Stomach smooth muscle (tissue), 2 donors: ENCODE results near the gene SYNE2.

Source experiments
- H3K27ac ChIP-seq: one replicate; pipeline ENCODE4 v1.7.0; 2013; ENCODE audit warnings: mild to moderate bottlenecking, low read length, inconsistent platforms
- H3K27me3 ChIP-seq, 2 donors: one replicate each; pipeline ENCODE4 v1.7.0; 2013; ENCODE audit warnings: low read length in 2 of 2; ENCODE audit not compliant: insufficient read depth in 2 of 2, control insufficient read depth in 1 of 2
- H3K36me3 ChIP-seq, 2 donors: one replicate each; pipeline ENCODE4 v1.7.0; 2013; ENCODE audit warnings: low read length in 2 of 2; ENCODE audit not compliant: control insufficient read depth in 2 of 2, insufficient read depth in 2 of 2
- H3K4me1 ChIP-seq: one replicate; pipeline ENCODE4 v1.7.0; 2013; ENCODE audit warnings: low read length; ENCODE audit not compliant: control insufficient read depth, insufficient read depth
- H3K4me3 ChIP-seq, 2 donors: one replicate each; pipeline ENCODE4 v1.7.0; 2013; ENCODE audit warnings: low read length in 2 of 2
- H3K9ac ChIP-seq, 2 donors: one replicate each; pipeline ENCODE4 v1.7.0; 2013; ENCODE audit warnings: low read length in 2 of 2, mild to moderate bottlenecking in 1 of 2
- H3K9me3 ChIP-seq, 2 donors: one replicate each; pipeline ENCODE4 v1.7.0; 2013; ENCODE audit warnings: low read length in 2 of 2; ENCODE audit not compliant: control insufficient read depth in 2 of 2
- donor health status: healthy.
- donor health status: Pancreatic carcinoma.

Gene SYNE2

GRCh38 chr14:63910583-63911363, 58.0 kb downstream of the SYNE2 start:
- H3K9me3 ChIP-seq, result no peaks in the 10 kb centered on the region

GRCh38 chr14:63911404-63911803, 58.6 kb downstream of the SYNE2 start:
- no peak overlapping the region for H3K9ac ChIP-seq
- H3K27me3 ChIP-seq, result no peaks in the 10 kb centered on the region
- no peak overlapping the region for H3K27ac ChIP-seq
- no peaks in the 10 kb centered on the region for H3K9me3 ChIP-seq
- no peaks in the 10 kb centered on the region for H3K4me1 ChIP-seq
- H3K36me3 ChIP-seq, result no peaks in the 10 kb centered on the region
- no peak overlapping the region for H3K4me3 ChIP-seq

More at GRCh38 chr14:63910583-63911363, 58.0 kb downstream of the SYNE2 start:
- H3K9ac ChIP-seq, result no peak overlapping the region
- H3K27me3 ChIP-seq, result no peaks in the 10 kb centered on the region
- no peaks in the 10 kb centered on the region for H3K4me1 ChIP-seq
- H3K36me3 ChIP-seq, result no peaks in the 10 kb centered on the region
- no peak overlapping the region for H3K27ac ChIP-seq
- no peak overlapping the region for H3K4me3 ChIP-seq

GRCh38 chr14:63912286-63912685, 59.5 kb downstream of the SYNE2 start:
- no peaks in the 10 kb centered on the region for H3K27me3 ChIP-seq
- H3K27ac ChIP-seq, result no peak overlapping the region
- no peak overlapping the region for H3K4me3 ChIP-seq
- H3K4me1 ChIP-seq, result no peaks in the 10 kb centered on the region
- no peaks in the 10 kb centered on the region for H3K36me3 ChIP-seq
- no peak overlapping the region for H3K9ac ChIP-seq
- H3K9me3 ChIP-seq, result no peaks in the 10 kb centered on the region

DNA sequence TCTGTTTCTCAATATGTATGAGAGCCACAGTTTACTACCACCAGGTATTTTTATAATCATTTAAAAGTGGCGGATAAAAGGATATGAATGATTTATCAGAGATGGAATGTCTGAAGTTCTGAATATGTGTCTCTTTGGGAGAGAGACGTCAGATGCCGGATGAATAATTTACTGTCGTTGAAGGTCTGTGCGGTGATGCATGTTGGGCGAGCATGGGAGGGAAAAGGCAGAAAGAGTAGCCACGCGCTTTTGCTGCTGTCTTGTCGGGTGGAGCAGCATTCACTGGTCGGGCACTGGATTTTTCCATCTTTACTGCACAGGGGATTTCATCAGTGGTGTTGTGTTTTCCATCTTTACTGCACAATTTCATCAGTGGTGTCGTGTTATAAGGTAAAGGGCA, 65.6 kb downstream of the SYNE2 start:
- no peak overlapping the region for H3K27ac ChIP-seq
- no peaks in the 10 kb centered on the region for H3K9me3 ChIP-seq
- H3K36me3 ChIP-seq, result no peaks in the 10 kb centered on the region
- H3K27me3 ChIP-seq, result no peaks in the 10 kb centered on the region
- no peaks in the 10 kb centered on the region for H3K4me1 ChIP-seq
- H3K9ac ChIP-seq, result no peak overlapping the region
- no peak overlapping the region for H3K4me3 ChIP-seq

GRCh38 chr14:63922696-63923421, 70.1 kb downstream of the SYNE2 start:
- Histone ChIP-seq H3K36me3 (no peaks in the 10 kb centered on the region), H3K9me3 (peaks cover 0 to 3% of the 10 kb centered on the region in 2 donors), H3K4me3 (no peak overlapping the region), H3K27ac (no peak overlapping the region), H3K9ac (no peak overlapping the region), H3K4me1 (no peaks in the 10 kb centered on the region), H3K27me3 (no peaks in the 10 kb centered on the region)

DNA sequence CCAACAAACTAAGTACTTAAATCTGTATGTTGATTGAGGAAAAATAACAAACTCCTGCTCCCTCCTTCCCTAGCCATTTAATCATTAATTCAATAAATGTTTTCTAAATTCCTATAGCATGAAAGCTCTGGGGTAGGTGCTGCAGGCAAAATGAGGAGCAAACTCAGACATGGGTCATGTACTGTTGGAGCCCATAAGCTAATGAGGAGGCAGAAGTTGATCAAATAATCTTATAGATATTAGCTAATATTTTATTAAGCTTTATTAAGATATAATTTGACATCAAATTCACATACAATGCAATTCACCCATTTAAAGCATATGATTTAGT, 70.6 kb downstream of the SYNE2 start:
- Histone ChIP-seq H3K4me1 (no peaks in the 10 kb centered on the region), H3K9me3 (peaks cover 0 to 3% of the 10 kb centered on the region in 2 donors), H3K27ac (no peak overlapping the region), H3K27me3 (no peaks in the 10 kb centered on the region), H3K36me3 (no peaks in the 10 kb centered on the region), H3K9ac (no peak overlapping the region), H3K4me3 (no peak overlapping the region)

- Histone ChIP-seq H3K4me1 (no peaks in the 10 kb centered on the region), H3K4me3 (no peak overlapping the region), H3K27me3 (no peaks in the 10 kb centered on the region), H3K27ac (no peak overlapping the region), H3K9me3 (peaks cover 0 to 3% of the 10 kb centered on the region in 2 donors), H3K9ac (no peak overlapping the region), H3K36me3 (no peaks in the 10 kb centered on the region)
These were observed 71.6 kb downstream of the SYNE2 start for GRCh38 chr14:63924375-63924774.

GRCh38 chr14:63926641-63927040, 73.8 kb downstream of the SYNE2 start:
- H3K9ac ChIP-seq, result no peak overlapping the region
- H3K27me3 ChIP-seq, result no peaks in the 10 kb centered on the region
- H3K4me1 ChIP-seq, result no peaks in the 10 kb centered on the region
- peaks cover 0 to 3% of the 10 kb centered on the region in 2 donors for H3K9me3 ChIP-seq
- no peak overlapping the region for H3K27ac ChIP-seq
- no peaks in the 10 kb centered on the region for H3K36me3 ChIP-seq
- no peak overlapping the region for H3K4me3 ChIP-seq

DNA sequence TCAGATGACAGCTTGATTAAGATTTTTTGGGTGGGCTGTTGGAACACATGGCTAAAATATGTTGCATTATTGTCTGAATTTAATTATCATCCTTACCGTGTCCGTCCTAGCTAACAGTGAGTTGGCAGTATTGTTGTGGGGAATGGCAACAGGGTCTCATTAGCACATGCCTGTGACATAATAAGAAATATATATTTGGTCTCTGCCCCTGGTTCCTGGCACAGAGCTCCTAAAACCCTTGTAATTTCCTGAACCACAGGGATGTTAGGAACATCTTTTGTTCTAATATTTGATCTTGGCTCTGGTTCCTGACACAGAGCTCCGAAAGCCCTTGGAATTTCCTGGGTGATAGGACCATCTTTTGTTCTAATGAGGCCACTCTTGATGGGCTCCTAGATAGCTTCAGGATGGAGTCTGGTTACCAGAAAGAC, 76.0 kb downstream of the SYNE2 start:
- Histone ChIP-seq H3K4me3 (no peak overlapping the region), H3K4me1 (no peaks in the 10 kb centered on the region), H3K36me3 (no peaks in the 10 kb centered on the region), H3K9me3 (peaks cover 0 to 3% of the 10 kb centered on the region in 2 donors), H3K27ac (no peak overlapping the region), H3K9ac (no peak overlapping the region), H3K27me3 (no peaks in the 10 kb centered on the region)

DNA sequence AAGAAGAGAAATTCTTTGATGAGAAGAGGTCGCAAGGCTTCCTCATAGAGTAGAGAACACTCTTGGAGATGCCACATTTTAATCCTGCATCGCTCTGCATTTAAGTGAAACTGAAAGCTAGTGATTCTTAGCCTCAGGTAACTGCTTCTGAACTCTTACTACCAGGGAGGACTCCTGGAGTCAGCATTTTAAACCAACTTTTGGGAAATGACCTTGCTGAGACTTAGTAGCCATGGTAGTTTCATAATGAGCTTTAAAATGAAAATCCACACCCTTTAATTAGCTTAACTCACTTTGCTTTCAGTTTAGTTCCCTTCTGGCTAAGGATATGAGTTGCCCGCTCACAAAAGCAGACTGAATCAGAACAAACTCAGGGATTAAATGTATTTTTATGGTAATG, 80.3 kb downstream of the SYNE2 start:
- H3K9me3 ChIP-seq, result no peaks in the 10 kb centered on the region
- H3K36me3 ChIP-seq, result no peaks in the 10 kb centered on the region
- H3K4me1 ChIP-seq, result no peaks in the 10 kb centered on the region
- H3K9ac ChIP-seq, result no peak overlapping the region
- H3K27me3 ChIP-seq, result no peaks in the 10 kb centered on the region
- H3K27ac ChIP-seq, result no peak overlapping the region
- H3K4me3 ChIP-seq, result no peak overlapping the region

GRCh38 chr14:63933711-63934110, 80.9 kb downstream of the SYNE2 start:
- H3K9me3 ChIP-seq, result no peaks in the 10 kb centered on the region
- H3K9ac ChIP-seq, result no peak overlapping the region
- no peaks in the 10 kb centered on the region for H3K36me3 ChIP-seq
- H3K27me3 ChIP-seq, result no peaks in the 10 kb centered on the region
- H3K27ac ChIP-seq, result no peak overlapping the region
- no peaks in the 10 kb centered on the region for H3K4me1 ChIP-seq
- H3K4me3 ChIP-seq, result no peak overlapping the region
